NCI-H2196 treated with DMSO at 0.1 percent for 48 hours (cell line): ENCODE measurements around the gene PHF3.

Source experiments
- DNase-seq: peaks from one replicate; lab custom pipeline; 2025; ENCODE audit not compliant: unreplicated experiment; lab: John Stamatoyannopoulos, UW

The PHF3 gene

DNA sequence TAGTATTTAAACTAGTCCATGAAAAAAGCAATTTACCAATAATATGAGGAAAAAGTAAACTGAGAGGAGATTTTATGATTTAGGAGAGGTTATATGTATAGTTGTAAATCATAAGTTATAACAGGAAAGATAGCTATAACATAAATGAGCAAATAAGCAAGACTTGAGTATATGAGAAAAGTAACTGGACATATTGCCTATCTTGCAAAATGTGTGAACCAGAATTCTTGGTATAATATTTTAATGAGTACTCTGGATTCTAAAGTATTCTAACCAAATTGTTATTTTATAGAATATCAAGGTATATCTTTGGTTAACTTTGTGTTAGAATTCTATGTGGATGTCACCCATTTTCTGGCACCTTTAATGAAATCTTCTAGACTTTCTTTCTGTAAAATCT is 124.6 kb downstream of the PHF3 start:
- no peak for DNase-seq

DNA sequence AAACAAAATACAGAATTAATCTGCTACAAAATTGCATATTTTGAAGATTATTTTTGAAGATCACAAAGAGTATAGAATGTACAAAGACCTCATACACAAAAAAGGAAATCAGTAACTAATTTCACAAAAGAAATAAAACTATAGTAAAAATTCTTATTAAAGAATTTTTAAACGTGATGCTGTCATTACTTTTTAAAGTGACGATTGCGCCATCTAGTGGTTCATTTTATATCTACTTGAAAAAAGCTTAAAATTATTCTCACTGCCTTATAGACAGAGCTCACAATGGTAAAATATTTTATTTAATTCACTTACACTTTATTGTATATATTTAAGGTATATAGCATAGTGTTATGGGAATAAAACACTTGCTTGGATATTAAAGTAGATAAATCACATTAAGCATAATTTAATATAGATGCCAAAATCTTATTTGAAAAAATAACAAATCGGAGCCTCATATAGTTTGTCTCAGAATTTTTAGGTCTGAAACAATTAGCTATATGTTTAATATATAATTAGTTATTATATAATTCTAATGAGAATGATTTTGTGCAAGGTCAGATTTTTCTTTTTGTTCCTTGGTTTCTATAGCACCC is 128.8 kb downstream of the PHF3 start:
- no peak for DNase-seq
